Left lung (tissue), 10 donors: Measurements from ENCODE around the gene BROX. TPM values are rescaled to one million over a fixed set of nuclear protein-coding genes. Genes with fewer than 3 reads are reported as not detected.

Experiments
- ATAC-seq: fragments of 200-7000 bp; cut with Tn5 transposase; one replicate; pipeline ENCODE4 v1.9.1; 2020; ENCODE audit warnings: moderate library complexity
- DNase-seq, 4 donors: peaks; one replicate each; pipeline ENCODE4 v3.0.0-alpha.2; 2013 to 2020
- H3K27ac ChIP-seq, 2 donors: fragments of 200-600 bp; sonication (generic) in 1 of 2; one replicate each; pipeline versions ENCODE4 v1.5.0 to v1.8.0; 2020 to 2021
- H3K27me3 ChIP-seq, 2 donors: fragments of 200-600 bp; sonication (generic) in 1 of 2; one replicate each; pipeline versions ENCODE4 v1.5.0 to v1.8.0; 2020 to 2021
- H3K36me3 ChIP-seq, 2 donors: fragments of 200-600 bp; sonication (generic) in 1 of 2; one replicate each; pipeline versions ENCODE4 v1.5.0 to v1.8.0; 2020 to 2021
- H3K4me1 ChIP-seq, 2 donors: fragments of 200-600 bp; one replicate each; pipeline ENCODE4 v1.8.0; 2021
- H3K4me3 ChIP-seq, 2 donors: fragments of 200-600 bp; sonication (generic) in 1 of 2; one replicate each; pipeline versions ENCODE4 v1.5.0 to v1.8.0; 2020 to 2021; ENCODE audit warnings: mild to moderate bottlenecking in 1 of 2
- H3K9me3 ChIP-seq, 2 donors: fragments of 200-600 bp; sonication (generic) in 1 of 2; one replicate each; pipeline versions ENCODE4 v1.5.0 to v1.8.0; 2020 to 2021
- CTCF ChIP-seq, 2 donors: fragments of 200-600 bp; sonication (generic) in 1 of 2; IDR thresholded peaks; one replicate each; pipeline versions ENCODE4 v1.5.0 to v1.8.0; 2021; ENCODE audit warnings: antibody characterized with exemption in 2 of 2
- intact Hi-C, 2 donors: fragments of 100-400 bp; cut with DNase I; formaldehyde crosslinking; loops; one replicate each; pipeline versions ENCODE4 v1.11.2 to v1.14.2; 2022
- polyA plus RNA-seq, 6 donors: library from polyadenylated mRNA; unstranded; fragments of 120-200 nt; gene quantifications; one replicate each; pipeline ENCODE4 v1.2.1, GENCODE V29; 2013; ENCODE audit not compliant: insufficient read length in 6 of 6
- total RNA-seq, 2 donors: library from RNA; stranded (reverse); fragmentation: NEBNext Ultra II Directional; extraction: Animal tissue kit (Norgen Biotek cat#: 25700); gene quantifications; one replicate each; pipeline ENCODE4 v1.2.1, GENCODE V29; 2021
- donor health status: DM: no; HTN: yes; CAD: no.
- donor health status: DM: no; HTN: no; CAD: no.

The BROX gene
- total and polyA plus RNA-seq, 8 donors: 41.4 to 52.6 (median 47.2) TPM

GRCh38 chr1:222769971-222770620, 57.7 kb downstream of the BROX start:
- peaks cover 0 to 7% of the 10 kb centered on the region in 2 donors for H3K4me1 ChIP-seq
- H3K36me3 ChIP-seq: no peaks in the 10 kb centered on the region
- no peak for TF ChIP-seq CTCF (IDR thresholded peaks at IDR 0.05)
- intact Hi-C loops: no loop called here
- H3K27ac ChIP-seq: no peak overlapping the region
- no peak overlapping the region for H3K4me3 ChIP-seq
- DNase-seq (no peak), ATAC-seq (no peak)
- H3K27me3 ChIP-seq: no peaks in the 10 kb centered on the region
- peaks cover 0 to 14% of the 10 kb centered on the region in 2 donors for H3K9me3 ChIP-seq

GRCh38 chr1:222772996-222773379, 60.6 kb downstream of the BROX start:
- H3K4me1 ChIP-seq: peaks cover 0 to 11% of the 10 kb centered on the region in 2 donors
- H3K27me3 ChIP-seq: no peaks in the 10 kb centered on the region
- H3K27ac ChIP-seq: peak overlapping the region; percentile 57 to 58
- no peak overlapping the region for H3K4me3 ChIP-seq
- peaks cover 0 to 14% of the 10 kb centered on the region in 2 donors for H3K9me3 ChIP-seq
- intact Hi-C loops: no loop called here
- no peak for TF ChIP-seq CTCF (IDR thresholded peaks at IDR 0.05)
- H3K36me3 ChIP-seq: no peaks in the 10 kb centered on the region
- DNase-seq (peak in 2 of 4 donors; percentile 75 to 84), ATAC-seq (peak; percentile 49)

GRCh38 chr1:222777463-222777862, 65.1 kb downstream of the BROX start:
- H3K27me3 ChIP-seq: no peaks in the 10 kb centered on the region
- DNase-seq: peak in 2 of 4 donors; percentile 25 to 58
- H3K4me1 ChIP-seq: peaks cover 0 to 7% of the 10 kb centered on the region in 2 donors
- no peaks in the 10 kb centered on the region for H3K36me3 ChIP-seq
- H3K9me3 ChIP-seq: no peaks in the 10 kb centered on the region
- intact Hi-C loops: no loop called here
- no peak for TF ChIP-seq CTCF (IDR thresholded peaks at IDR 0.05)
- ATAC-seq: peak; percentile 62
- H3K4me3 ChIP-seq: no peak overlapping the region
- H3K27ac ChIP-seq: no peak overlapping the region

- no peaks in the 10 kb centered on the region for H3K27me3 ChIP-seq
- TF ChIP-seq CTCF (IDR thresholded peaks at IDR 0.05): no peak
- peaks cover 0 to 6% of the 10 kb centered on the region in 2 donors for H3K4me1 ChIP-seq
- DNase-seq (peak in 2 of 4 donors; percentile 42 to 52), ATAC-seq (peak; percentile 33)
- H3K4me3 ChIP-seq: no peak overlapping the region
- intact Hi-C loops: no loop called here
- H3K9me3 ChIP-seq: no peaks in the 10 kb centered on the region
- no peak overlapping the region for H3K27ac ChIP-seq
- H3K36me3 ChIP-seq: no peaks in the 10 kb centered on the region
Observed at GRCh38 chr1:222777977-222778376, 65.6 kb downstream of the BROX start.

GRCh38 chr1:222781251-222781650, 68.9 kb downstream of the BROX start:
- ATAC-seq (no peak), DNase-seq (no peak)
- no peaks in the 10 kb centered on the region for H3K27me3 ChIP-seq
- intact Hi-C loops: no loop called here
- H3K4me1 ChIP-seq: peaks cover 6 to 9% of the 10 kb centered on the region in 2 donors
- no peak overlapping the region for H3K27ac ChIP-seq
- H3K36me3 ChIP-seq: no peaks in the 10 kb centered on the region
- no peak overlapping the region for H3K4me3 ChIP-seq
- H3K9me3 ChIP-seq: no peaks in the 10 kb centered on the region
- TF ChIP-seq CTCF (IDR thresholded peaks at IDR 0.05): no peak
